GM19035 (cell line): ENCODE measurements around the gene ARHGEF7.

Experiments
- ATAC-seq: cut with Tn5 transposase; IDR thresholded peaks from one replicate; pipeline ENCODE4 v1.9.1; 2021; ENCODE audit not compliant: unreplicated experiment

The ARHGEF7 gene

DNA sequence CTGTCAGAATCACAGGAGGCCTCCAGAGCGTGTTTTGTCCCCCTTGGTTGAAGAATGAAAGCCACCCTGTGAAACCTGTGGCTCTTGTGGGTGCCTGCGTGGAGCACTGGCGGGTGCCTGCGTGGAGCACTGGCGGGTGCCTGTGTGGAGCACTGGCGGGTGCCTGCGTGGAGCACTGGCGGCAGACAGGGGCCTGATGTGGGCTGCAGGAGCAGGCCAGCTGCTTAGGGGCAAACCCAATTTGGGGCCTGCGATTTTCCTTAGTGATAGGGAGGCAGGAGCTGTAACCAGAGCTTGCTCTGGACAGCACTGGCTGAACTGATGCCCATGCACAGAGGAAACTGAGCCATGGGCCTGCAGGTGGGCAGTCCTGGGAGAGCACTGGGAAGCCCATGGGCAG lies 24.3 kb downstream of the ARHGEF7 start:
- ATAC-seq = no peak

DNA sequence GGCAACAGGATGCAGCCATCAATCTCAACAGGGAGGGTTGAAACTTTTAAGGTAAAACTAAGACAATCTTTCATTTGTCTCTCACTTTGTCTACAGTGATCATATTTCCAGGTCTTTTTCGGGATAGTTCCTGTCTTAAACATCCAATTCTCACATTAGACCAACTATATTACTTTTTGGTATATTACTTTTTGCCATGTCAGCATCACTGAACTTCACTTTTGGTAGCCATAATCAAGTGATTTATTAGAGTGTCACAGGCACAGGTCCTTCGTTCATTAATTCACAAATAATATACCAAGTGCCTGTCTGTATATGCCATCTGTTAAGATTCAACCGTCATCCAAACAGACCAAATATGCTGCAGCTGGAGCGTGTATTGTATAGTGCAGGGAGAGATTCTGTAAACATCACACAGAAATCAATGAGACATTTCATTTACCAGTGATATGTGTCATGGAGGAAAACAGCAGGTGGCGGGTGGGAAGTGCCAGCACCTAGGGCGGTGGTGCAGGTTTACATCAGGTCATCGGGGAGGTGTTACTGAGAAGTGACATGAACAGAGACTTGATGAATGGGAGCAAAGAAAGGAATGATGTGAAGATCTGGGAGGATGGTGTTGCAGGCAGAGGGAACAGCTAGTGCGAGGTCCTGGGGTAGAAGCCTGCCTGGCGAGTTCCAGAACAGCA lies 24.9 kb downstream of the ARHGEF7 start:
- no peak for ATAC-seq

DNA sequence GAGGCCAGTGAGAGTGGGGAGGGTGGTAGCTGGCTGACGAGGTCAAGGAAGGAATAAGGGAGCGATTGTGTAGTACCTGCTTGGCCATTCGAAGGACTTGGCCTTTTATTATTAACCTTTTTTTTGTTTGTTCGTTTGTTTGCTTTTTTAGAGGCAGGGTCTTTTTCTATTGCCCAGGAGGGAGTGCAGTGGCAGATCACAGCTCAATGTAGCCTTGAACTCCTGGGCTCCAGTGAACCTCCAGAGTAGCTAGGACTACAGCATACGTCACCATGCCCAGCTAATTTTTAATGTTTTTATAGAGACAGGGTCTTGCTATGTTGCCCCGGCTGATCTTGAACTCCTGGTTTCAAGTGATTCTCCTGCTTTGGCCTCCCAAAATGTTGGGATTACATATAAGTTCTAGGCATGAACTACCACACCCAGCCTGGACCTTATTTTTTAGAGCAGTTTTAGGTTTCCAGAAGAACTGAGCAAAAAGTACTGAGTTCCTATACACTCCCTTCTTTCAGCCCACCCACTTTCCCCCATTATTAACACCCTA lies 25.5 kb downstream of the ARHGEF7 start:
- ATAC-seq = no peak

DNA sequence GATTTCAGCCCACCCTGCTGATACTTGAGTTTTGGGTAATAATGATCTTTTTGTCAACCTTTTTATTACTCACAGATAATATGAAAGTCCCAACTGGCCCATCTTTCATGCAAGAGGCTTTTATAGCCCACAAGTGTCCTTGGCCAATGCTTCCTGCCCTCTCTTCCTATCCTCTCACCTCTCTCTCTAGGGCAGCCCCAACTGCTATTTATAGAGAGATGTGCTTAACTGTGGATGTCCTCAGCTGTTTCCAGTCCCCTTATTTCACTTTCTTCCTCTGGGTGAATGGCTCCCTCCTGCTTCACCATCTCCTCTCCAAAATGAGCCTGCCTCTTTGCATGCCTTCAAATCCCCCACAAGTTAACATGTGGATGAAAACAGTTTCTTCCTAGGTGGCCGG lies 27.4 kb downstream of the ARHGEF7 start:
- ATAC-seq = no peak

DNA sequence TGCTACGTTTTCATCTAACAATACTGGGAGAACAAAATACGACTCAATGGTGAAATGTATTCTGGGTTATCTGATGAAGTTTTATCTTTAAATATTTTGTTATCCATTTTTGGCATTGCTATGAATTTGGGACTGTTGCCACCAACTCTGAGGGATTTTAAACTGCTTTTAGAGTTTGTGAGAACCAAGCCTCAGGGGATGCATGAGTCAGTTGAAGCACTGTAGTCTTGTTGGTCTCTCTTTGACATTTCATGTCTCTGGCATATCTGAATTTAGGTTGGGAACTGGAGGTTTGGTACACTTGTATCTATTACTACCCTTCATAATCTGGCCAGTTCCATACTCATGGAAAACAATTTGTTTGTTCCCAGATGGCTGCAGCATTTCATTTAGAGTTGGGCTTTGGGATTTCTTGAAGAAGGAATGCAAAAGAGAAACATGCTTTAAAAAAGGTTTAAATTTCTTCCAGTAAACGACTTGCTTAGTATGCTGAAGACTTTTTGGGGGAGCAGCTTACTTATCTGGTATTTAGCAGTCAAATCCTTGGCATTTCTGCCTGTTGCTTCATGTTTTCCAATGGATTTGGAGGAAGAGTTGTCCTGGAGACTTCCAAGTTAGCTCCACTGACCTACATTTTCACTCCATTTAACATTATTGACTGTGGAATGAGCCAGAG lies 28.9 kb downstream of the ARHGEF7 start:
- ATAC-seq = no peak

DNA sequence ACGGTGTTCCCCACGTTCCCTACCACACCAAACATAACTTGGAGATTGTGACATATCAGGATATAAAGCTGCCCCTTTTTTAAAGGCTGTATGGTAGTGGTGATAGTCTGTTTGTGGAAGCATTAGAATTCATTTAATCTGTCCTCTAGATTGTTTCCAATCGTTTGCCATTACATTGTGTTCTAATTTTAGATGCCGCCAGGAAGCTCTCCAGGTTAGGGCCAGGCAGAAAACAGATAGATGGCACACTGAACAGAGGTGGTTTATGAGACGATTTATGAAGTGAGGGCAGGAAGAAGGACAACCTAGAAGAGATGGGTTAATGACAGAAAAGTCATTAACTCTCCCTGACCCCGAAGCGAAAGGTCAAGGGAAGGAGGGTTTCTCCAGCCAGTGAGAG lies 30.0 kb downstream of the ARHGEF7 start:
- no peak for ATAC-seq

DNA sequence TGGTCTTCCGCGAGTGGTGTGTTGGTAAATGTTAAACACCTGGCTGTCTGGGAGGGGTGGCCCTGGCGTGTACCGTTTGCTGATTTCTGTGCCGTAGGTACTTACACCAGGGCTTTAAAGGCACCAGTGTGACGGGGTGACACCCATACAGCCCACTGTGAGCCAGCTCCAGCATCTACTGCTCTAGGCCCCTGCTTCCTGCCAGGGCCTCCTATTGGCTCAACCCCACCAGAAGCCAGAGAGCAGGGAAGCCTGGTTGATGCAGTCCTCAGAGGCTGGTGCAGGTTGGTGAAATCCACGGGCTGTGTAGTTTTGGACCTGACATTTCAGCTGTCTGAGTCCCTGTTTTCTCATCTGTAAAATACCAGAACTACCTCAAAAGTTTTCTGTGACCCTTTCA lies 30.4 kb downstream of the ARHGEF7 start:
- no peak for ATAC-seq

DNA sequence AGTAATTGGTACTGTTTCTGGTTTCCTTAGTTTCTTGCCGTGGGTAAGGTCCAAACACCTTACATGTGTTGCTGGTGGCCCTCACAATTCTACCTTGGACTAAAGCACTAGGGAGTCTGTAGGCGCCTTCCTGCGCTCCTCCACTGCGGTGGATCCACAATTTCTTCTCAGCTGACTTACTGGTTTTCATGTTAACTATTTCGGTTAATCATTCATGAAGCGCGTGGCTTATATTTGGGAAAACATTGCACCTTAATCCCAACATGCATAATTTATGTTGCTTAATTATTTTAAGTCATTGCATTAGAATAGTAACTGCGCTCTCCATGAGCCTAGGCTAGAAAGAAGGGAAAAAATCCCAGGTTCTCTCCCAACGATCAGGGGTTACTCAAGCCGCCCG lies 37.7 kb downstream of the ARHGEF7 start:
- no peak for ATAC-seq

DNA sequence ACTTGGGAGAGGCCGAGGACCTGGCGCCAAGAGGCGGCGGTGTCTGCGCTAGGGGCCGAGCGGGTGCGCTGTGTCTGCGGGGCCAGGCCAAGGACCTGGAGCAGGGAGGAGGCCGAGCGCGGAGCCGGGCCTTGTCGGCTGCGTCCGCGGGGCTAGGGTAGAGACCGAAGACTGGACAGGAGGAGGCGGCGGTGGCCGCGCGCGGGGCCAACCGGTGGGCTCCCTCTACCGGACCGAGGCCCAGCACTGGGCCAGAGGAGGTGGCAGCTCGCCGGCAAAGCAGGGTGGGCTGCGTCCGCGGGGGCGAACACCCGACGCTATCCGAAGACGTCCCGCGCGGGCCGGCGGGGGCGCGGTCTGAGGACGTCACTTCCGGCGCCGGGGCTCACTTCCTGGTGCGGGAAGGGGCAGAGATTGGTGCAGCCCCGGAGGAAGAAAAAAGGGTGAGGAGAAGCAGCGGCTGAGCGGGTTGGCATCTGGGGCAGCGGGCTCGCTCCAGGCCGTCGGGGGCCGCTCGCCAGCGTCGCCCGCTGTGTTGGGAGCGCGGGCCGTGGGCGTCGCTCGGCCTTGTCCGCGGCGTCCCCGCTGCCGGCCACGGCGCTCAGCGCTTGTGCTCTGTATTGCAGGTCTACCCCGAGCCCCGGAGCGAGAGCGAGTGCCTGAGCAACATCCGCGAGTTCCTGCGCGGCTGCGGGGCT lies 38.3 kb downstream of the ARHGEF7 start:
- ATAC-seq = peak; percentile 92

DNA sequence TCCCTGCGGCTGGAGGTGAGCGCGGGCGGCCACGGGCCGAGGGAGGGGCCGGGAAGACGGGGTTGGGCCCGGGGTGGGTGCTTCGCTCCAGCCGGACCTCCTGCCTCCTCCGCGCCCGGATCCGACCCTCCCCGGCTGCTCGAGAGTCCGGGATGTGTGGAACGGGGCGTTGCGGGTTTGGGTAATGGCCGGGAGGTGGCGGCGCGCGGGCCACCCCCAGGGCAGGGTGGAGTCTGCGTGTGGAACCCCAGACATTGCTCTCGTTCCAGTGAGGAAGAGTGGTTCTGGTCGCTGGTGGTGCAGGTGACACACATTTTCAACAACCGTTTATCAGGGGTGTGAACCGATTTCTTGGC lies 38.8 kb downstream of the ARHGEF7 start:
- ATAC-seq = peak; percentile 47

DNA sequence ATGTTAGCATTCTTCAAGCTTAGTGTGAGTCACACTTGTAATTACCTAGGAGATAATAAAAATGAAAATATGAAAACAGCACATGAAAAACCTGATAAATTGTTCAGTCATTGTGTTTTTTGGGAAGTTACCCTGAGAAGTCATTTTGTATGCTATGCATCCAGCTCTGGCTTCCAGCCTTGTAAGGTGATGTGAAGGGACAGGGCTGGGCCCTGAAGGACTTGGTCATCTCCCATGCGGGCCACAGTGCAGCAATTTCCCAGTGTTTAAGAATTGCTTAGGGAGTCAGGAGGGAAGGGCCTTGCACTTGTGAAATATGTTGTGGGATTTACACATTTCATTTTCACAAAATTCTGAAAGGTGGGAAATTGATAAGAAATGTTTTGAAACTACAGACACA lies 41.3 kb downstream of the ARHGEF7 start:
- ATAC-seq = no peak

DNA sequence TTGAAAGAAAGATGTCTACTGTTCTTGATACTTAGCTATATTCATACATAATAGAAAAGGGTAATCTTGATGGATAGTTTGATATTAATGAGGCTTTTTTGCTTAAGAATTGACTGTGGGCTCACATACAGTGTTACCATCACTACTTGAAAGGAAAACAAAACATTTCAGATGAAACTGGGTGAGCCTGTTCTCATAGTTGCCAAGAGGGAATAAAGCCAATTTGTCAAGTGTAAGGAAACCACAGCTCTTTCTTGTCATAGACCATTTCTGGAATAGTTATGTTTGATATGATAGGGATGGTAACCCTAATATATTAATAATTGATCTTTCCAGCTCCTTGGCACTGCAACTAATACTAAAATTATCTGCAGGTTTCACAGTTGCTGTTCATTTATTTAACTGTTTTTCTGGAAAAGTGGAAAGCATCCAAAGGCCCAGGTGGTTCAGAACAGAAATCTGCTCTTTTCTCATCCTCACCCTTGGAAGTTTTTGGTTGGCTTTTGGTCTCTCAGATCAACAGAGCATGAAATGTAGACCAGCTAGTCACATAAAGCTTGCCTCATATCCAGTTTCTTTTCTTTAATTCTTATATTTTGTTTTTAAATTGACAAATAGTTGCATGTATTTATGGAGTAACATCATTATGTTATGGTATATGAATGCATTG lies 43.2 kb downstream of the ARHGEF7 start:
- ATAC-seq = no peak

DNA sequence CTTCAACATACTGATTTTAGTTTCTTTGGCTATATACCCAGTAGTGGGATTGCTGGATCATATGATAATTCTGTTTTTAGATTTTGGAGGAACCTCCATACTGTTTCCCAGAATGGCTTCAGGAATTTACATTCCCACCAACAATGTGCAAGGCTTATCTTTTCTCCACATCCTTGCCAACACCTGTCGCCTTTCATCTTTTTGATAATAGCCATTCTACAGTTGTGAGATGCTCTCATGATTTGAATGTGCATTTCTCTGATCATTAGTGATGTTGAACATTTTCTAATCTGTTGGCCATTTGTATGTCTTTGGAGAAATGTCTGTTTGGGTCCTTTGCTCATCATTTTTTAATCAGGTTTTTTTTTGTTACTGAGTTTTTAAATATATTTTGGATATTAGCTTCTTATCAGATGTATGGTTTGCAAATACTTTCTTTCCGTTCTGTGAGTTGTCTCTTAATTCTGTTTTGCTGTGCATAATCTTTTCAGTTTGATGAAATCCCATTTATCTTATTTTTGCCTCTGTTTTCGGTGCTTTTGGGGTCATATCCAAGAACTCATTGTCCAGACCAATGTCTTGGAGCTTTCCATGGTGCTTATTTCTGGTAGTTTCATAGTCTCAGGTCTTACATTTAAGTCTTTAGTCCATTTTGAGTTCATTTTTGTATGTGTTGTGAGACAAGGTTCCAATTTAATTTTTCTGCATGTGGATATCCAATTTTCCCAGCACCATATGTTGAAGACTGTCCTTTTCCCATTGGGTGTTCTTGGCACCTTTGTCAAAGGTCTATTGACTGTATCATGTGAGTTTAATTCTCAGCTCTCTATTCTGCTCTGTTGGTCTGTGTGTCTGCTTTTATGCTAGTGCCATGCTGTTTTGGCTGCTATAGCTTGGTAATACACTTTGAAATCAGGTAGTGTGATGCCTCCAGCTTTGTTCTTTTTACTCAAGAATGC lies 44.5 kb downstream of the ARHGEF7 start:
- ATAC-seq = no peak

DNA sequence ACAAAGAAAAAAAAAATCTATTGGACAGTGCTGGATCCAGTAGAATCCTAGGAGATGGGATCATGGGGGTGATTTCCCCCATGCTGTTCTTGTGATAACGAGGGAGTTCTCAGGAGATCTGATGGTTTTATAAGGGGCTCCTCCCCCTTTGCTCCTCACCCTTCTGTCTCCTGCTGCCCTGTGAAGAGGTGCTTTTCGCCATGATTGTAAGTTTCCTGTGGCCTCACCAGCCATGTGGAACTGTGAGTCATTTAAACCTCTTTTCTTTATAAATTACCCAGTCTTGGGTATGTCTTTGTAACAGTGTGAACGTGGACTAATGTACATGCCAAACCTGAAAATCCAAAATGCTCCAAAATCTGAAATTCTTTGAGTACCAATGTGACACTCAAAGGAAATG lies 45.5 kb downstream of the ARHGEF7 start:
- ATAC-seq = no peak

DNA sequence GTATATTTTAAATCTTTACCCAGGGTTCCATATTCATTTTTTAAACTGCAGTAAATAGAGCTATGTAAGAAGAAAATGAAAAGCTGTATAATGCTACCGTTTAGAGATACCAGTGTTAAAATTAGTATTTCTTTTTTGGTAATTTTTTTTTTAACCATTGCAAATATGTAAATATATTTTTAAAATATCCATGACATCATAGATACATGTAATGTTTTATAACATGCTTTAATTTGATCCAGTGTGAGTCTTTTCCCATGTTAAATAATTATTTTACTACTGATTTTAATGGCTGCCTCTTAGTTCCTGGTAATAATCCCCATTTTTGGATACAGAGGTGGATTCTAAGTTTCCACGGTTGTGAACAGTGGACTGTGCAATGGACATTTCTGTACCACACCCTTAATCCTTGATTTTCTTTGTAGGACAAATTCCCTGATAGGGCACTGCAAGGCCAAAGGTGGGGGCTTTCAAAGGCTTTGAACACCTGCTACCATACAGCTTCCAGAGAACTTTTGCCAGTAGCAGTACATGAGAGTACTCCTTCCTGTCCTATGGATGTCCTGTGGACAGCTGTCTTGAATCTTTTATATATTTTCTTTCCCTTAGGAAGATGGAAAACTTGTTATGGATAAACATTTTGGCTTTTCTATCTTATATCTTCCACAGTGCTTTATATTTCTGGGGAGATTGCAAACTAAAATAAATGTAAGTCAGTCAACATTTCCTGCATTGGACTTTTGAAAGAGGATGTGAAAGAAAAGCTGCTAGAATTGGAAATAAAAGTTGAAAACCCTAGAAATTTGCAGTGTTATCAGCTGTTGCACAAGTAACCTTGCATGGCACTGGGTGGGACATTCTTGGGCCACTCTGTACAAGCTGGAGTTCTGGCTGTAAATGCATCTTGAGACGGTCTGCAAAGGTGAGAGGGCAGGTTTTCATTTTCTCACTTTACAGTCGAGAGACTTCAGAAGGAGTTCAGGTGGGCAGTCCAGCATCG lies 46.8 kb downstream of the ARHGEF7 start:
- ATAC-seq = peak; percentile 45

DNA sequence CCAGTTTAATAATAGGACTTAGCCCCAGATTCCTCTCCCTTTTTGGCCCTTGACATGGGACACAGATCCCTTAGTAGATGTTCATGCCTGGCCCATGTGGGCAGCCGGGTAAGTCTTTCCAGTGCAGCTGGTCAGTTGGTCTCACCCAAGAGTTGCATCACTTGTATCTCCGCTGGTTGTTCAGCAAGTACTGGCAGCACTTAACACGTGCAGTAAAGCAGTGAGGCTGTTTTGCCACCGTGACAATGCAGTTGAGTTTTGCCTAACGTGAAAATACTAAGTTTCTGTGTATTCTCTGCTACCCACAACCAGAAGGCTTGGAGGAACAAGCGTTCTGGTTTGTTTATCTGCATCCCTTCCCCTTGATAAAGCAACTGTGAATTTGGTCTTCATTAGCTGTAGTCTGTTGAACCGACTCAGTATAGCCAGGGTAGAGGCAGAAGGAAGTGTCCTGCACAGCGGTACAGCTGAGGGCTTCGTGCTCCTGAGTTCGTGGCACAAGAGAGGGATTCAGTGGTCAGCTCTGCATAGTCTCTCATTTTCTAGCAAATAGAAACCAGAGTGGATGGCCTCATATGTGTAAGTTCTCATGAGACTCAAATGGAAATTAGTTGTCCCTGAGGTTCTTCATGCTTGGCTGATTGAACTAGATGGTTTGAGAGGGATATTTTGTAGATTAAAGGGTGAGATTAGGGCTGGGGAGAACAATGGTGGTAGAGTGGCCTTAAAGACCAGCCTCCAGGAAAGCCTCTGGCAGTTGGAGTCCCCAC lies 50.3 kb downstream of the ARHGEF7 start:
- peak; percentile 57 for ATAC-seq

DNA sequence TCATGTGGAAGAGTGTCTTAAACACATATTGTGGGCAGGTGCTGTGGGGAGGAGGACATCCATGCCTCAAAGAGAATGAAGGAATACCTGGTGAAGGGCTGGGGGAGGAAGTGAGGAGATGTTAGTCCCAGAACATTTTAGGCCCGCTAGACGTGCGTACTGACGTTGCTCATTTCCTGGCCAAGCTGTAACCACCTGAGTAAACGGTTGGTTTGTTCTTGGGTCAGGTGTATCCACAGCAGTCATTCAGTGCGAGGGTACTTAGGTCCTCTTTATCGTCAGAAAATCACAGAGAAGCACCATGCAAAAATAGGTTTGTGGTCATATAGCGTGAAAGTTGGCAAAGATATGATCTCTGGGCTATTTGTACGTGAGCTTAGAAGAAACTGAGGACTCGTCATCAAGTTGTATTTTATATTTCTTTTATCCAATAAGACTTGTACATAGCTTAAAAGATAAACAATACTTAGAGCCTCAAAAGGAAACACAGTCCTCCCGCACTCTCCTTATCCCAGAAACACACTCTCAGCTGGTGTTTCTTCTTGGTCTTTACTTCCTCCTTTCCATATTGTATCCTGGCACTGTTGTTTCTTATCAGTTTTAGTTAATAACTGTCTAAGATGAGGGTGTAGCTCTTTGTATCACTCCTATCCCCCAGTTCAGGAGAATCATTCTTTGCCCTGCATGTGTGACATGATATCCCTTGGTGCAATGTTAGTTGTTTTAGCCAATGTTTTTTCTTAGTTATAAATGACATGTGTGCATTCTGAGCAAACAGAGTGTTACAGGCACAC lies 52.0 kb downstream of the ARHGEF7 start:
- no peak for ATAC-seq

DNA sequence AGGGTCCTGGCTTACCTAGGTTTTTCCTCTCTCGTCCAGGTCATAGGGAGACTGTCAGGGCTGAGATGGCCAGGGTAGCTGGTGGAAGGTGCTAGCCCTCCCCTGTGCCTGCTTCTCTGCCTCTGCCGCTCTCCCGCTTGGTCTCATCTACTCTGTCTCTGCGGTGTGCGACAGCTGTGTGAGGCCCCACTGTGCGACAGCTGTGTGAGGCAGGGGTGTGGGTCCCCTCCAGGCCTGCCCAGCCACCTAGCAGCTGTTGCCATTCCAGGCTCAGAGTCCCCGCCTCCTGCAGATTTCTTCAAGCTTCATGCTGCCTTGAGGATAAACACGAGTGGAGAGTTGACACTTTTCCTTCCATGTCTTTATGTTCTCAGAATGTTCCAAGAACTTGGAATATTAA lies 53.0 kb downstream of the ARHGEF7 start:
- no peak for ATAC-seq
